PC-3 (cell line): ENCODE data around the gene PLXNB1. TPM values are rescaled to one million over a fixed set of nuclear protein-coding genes. Genes with fewer than 3 reads are reported as not detected.

ENCODE experiments used
- ATAC-seq: fragments of 200-7000 bp; cut with Tn5 transposase; 2 replicates; pipeline ENCODE4 v1.9.1; 2020; ENCODE audit warnings: mild to moderate bottlenecking, moderate library complexity
- BruUV-seq: library from RNA; stranded (reverse); fragments of 400-500 nt; replicated peaks from 2 replicates; lab custom pipeline; 2021; lab: Mats Ljungman, UMichigan
- CTCF ChIA-PET: fragments of 300-600 bp; sonication (Branson Sonifier 250); formaldehyde crosslinking; loops from one replicate; lab custom pipeline; 2022; ENCODE audit warnings: antibody characterized with exemption; lab: Charles Lee
- POLR2A ChIA-PET: fragments of 300-600 bp; sonication (Branson Sonifier 250); formaldehyde crosslinking; loops from one replicate; lab custom pipeline; 2022; ENCODE audit warnings: antibody characterized with exemption; ENCODE audit not compliant: unreplicated experiment; lab: Charles Lee
- DNase-seq: peaks from one replicate; pipeline ENCODE4 v3.0.0-alpha.2; 2015
- H2AFZ ChIP-seq: fragments of 300-600 bp; sonication (generic); 2 replicates; pipeline ENCODE4 v1.6.0; 2016; ENCODE audit warnings: antibody characterized with exemption, low read length
- H3F3A ChIP-seq: fragments of 300-600 bp; sonication (generic); one replicate; pipeline ENCODE4 v1.6.0; 2017; ENCODE audit warnings: antibody characterized with exemption, low read length, control low read depth, mild to moderate bottlenecking; ENCODE audit not compliant: unreplicated experiment
- H3K27ac ChIP-seq: fragments of 300-600 bp; sonication (generic); 2 replicates; pipeline ENCODE4 v1.5.1; 2016; ENCODE audit warnings: mild to moderate bottlenecking, low read length
- H3K27me3 ChIP-seq: fragments of 300-600 bp; sonication (generic); 2 replicates; pipeline ENCODE4 v1.6.1; 2016; ENCODE audit warnings: low read length, mixed read lengths
- H3K36me3 ChIP-seq: fragments of 300-600 bp; sonication (generic); 2 replicates; pipeline ENCODE4 v1.6.1; 2016; ENCODE audit warnings: low read depth, mixed run types, low read length, mixed read lengths
- H3K4me1 ChIP-seq: fragments of 300-600 bp; sonication (generic); 2 replicates; pipeline ENCODE4 v1.5.1; 2016; ENCODE audit warnings: low read length; ENCODE audit not compliant: insufficient read depth
- H3K4me2 ChIP-seq: fragments of 300-600 bp; sonication (generic); 2 replicates; pipeline ENCODE4 v1.6.0; 2016; ENCODE audit warnings: low read length
- H3K4me3 ChIP-seq: fragments of 300-600 bp; sonication (generic); 2 replicates; pipeline ENCODE4 v1.5.1; 2016; ENCODE audit warnings: mild to moderate bottlenecking, low read length, mixed read lengths
- H3K79me2 ChIP-seq: fragments of 300-600 bp; sonication (generic); 2 replicates; pipeline ENCODE4 v1.6.1; 2017; ENCODE audit warnings: low read length, mixed read lengths
- H3K9ac ChIP-seq: fragments of 300-600 bp; sonication (generic); 2 replicates; pipeline ENCODE4 v1.6.0; 2016; ENCODE audit warnings: mild to moderate bottlenecking, low read length
- H3K9me2 ChIP-seq: fragments of 300-600 bp; sonication (generic); replicated peaks from 2 replicates; pipeline ENCODE4 v1.6.1; 2016; ENCODE audit warnings: mixed run types, low read length, mixed read lengths
- H3K9me3 ChIP-seq: fragments of 300-600 bp; sonication (generic); 2 replicates; pipeline ENCODE4 v1.6.1; 2016; ENCODE audit warnings: low read length, mixed read lengths
- H4K20me1 ChIP-seq: fragments of 300-600 bp; sonication (generic); 2 replicates; pipeline ENCODE4 v1.6.1; 2016; ENCODE audit warnings: low read length, mixed read lengths
- CTCF ChIP-seq: fragments of 300-600 bp; sonication (generic); conservative IDR thresholded peaks from 2 replicates; pipeline ENCODE4 v1.5.1; 2017; ENCODE audit warnings: antibody characterized with exemption, low read depth, mild to moderate bottlenecking, low read length
- EZH2 ChIP-seq: fragments of 300-600 bp; sonication (generic); IDR thresholded peaks from one replicate; pipeline ENCODE4 v1.6.1; 2017; ENCODE audit warnings: antibody characterized with exemption, mild to moderate bottlenecking, low read length; ENCODE audit not compliant: unreplicated experiment
- EZH2phosphoT487 ChIP-seq: fragments of 300-600 bp; sonication (generic); IDR thresholded peaks from 2 replicates; pipeline ENCODE4 v1.6.1; 2018; ENCODE audit warnings: mild to moderate bottlenecking, antibody characterized with exemption, low read length, borderline replicate concordance
- intact Hi-C: fragments of 100-400 bp; cut with micrococcal nuclease; formaldehyde crosslinking; loops from 2 replicates; pipeline ENCODE4 v1.9.0; 2023
- total RNA-seq: library from RNA; depleted of rRNA; stranded (reverse); fragments of >200 nt; gene quantifications from 2 replicates; pipeline ENCODE4 v1.2.3, GENCODE V29; 2014

Gene PLXNB1
- total RNA-seq, 1 experiment from 2014 or later = 35.4 TPM

- H3K9me3 ChIP-seq = no peaks in the 10 kb centered on the region
- H3K9ac ChIP-seq = no peak overlapping the region
- H3K9me2 ChIP-seq = no peaks in the 10 kb centered on the region
- no peak overlapping the region for H3K27ac ChIP-seq
- no peak overlapping the region for H2AFZ ChIP-seq
- H3K27me3 ChIP-seq = no peaks in the 10 kb centered on the region
- H3K79me2 ChIP-seq = no peaks in the 10 kb centered on the region
- no peaks in the 10 kb centered on the region for H3K4me1 ChIP-seq
- intact Hi-C loops = no loop called here
- ChIA-PET POLR2A (no interaction called here), CTCF (no interaction called here)
- H4K20me1 ChIP-seq = no peaks in the 10 kb centered on the region
- no peak for TF ChIP-seq EZH2
- no peak for TF ChIP-seq EZH2phosphoT487
- no peak for TF ChIP-seq CTCF
- H3F3A ChIP-seq = no peaks in the 10 kb centered on the region
- ATAC-seq = no peak
- H3K4me3 ChIP-seq = no peak overlapping the region
- no peak overlapping the region for H3K4me2 ChIP-seq
- no TSS peak for BruUV-seq
- DNase-seq = no peak
- H3K36me3 ChIP-seq = no peaks in the 10 kb centered on the region
These were observed 13.3 kb downstream of the PLXNB1 start for GRCh38 chr3:48416546-48416945.

- Histone ChIP-seq H3K27ac (no peak overlapping the region), H3K79me2 (no peaks in the 10 kb centered on the region), H3K9ac (no peak overlapping the region), H3K9me3 (no peaks in the 10 kb centered on the region), H3K9me2 (no peaks in the 10 kb centered on the region), H3K4me3 (no peak overlapping the region), H3F3A (no peaks in the 10 kb centered on the region), H3K4me1 (no peaks in the 10 kb centered on the region), H3K27me3 (no peaks in the 10 kb centered on the region), H3K36me3 (no peaks in the 10 kb centered on the region), H3K4me2 (no peak overlapping the region), H2AFZ (no peak overlapping the region), H4K20me1 (no peaks in the 10 kb centered on the region)
- ChIA-PET POLR2A (no interaction called here), CTCF (no interaction called here)
- TF ChIP-seq EZH2phosphoT487 = no peak
- TF ChIP-seq CTCF = no peak
- no peak for TF ChIP-seq EZH2
- ATAC-seq (no peak), DNase-seq (no peak)
- intact Hi-C loops = no loop called here
- no TSS peak for BruUV-seq
These were observed 13.8 kb downstream of the PLXNB1 start for GRCh38 chr3:48416091-48416505.

- BruUV-seq = no TSS peak
- ATAC-seq = no peak
These were observed 14.5 kb downstream of the PLXNB1 start for GRCh38 chr3:48415251-48415953.

More at GRCh38 chr3:48415251-48415953, 14.5 kb downstream of the PLXNB1 start:
- Histone ChIP-seq H3K36me3 (no peaks in the 10 kb centered on the region), H3K4me2 (no peak overlapping the region), H2AFZ (no peak overlapping the region), H3K27me3 (no peaks in the 10 kb centered on the region), H4K20me1 (no peaks in the 10 kb centered on the region), H3K9me3 (no peaks in the 10 kb centered on the region), H3K4me1 (no peaks in the 10 kb centered on the region), H3K27ac (no peak overlapping the region), H3K4me3 (no peak overlapping the region), H3K9me2 (no peaks in the 10 kb centered on the region), H3F3A (no peaks in the 10 kb centered on the region), H3K79me2 (no peaks in the 10 kb centered on the region), H3K9ac (no peak overlapping the region)
- intact Hi-C loops = no loop called here
- DNase-seq = no peak
- POLR2A ChIA-PET = no interaction called here
- no peak for TF ChIP-seq EZH2phosphoT487
- TF ChIP-seq CTCF = 0 out of 2 replicates have a peak, but pooled peaks have one; percentile 15
- CTCF ChIA-PET = no interaction called here
